Tibial artery (tissue), 4 donors: ENCODE measurements around the gene HNRNPCL2.
"Not testable (repeated sequence)": the region's sequence is repeated elsewhere in the genome, so short reads cannot be mapped to it uniquely, and the experiment has no call there.

Experiments used
- DNase-seq, 2 donors: peaks; one replicate each; pipeline ENCODE4 v3.0.0-alpha.2; 2019
- H3K27ac ChIP-seq, 2 donors: fragments of 200-600 bp; sonication (generic) in 1 of 2; 1 replicate in 1 of 2; 2 replicates in 1 of 2; pipeline ENCODE4 v1.5.1; 2018 to 2019; ENCODE audit warnings: mild to moderate bottlenecking in 1 of 2
- H3K27me3 ChIP-seq, 2 donors: fragments of 200-600 bp; sonication (generic) in 1 of 2; one replicate each; pipeline versions ENCODE4 v1.5.1 to v1.6.0; 2016 to 2019
- H3K36me3 ChIP-seq, 3 donors: fragments of 200-600 bp; sonication (generic) in 2 of 3; one replicate each; pipeline ENCODE4 v1.5.1; 2016 to 2019; ENCODE audit warnings: mild to moderate bottlenecking in 2 of 3
- H3K4me1 ChIP-seq, 4 donors: fragments of 200-600 bp; sonication (generic) in 2 of 4; 1 replicate in 3 of 4; 2 replicates in 1 of 4; pipeline ENCODE4 v1.5.1; 2016 to 2019
- H3K4me3 ChIP-seq, 2 donors: fragments of 200-600 bp; sonication (generic) in 1 of 2; 1 replicate in 1 of 2; 2 replicates in 1 of 2; pipeline ENCODE4 v1.5.1; 2018 to 2019; ENCODE audit warnings: mild to moderate bottlenecking in 2 of 2
- H3K9me3 ChIP-seq, 3 donors: fragments of 200-600 bp; sonication (generic) in 1 of 3; one replicate each; pipeline ENCODE4 v1.5.1; 2016 to 2019
- intact Hi-C: fragments of 100-400 bp; cut with DNase I; formaldehyde crosslinking; loops from one replicate; pipeline ENCODE4 v1.15.0; 2023; ENCODE audit warnings: low total_unique reads

The HNRNPCL2 gene

DNA sequence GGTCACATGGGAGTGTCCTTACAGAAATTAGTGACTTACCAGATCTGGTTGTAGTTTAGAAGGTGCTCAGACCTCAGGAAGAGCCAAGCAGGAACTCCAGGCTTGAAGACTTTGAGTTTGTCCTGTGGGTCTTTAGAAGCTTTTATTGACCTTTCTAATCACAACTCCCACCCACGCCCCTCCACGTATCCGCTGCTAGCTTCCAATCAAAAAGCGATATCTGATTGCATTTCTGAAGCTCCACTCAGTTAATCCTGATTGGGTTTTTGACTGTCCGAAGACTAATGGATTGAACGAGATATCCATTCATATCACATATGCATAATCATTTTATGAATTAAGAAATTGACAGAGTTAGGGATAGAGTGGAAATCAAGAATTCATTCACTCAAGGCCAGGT lies at the start of gene HNRNPCL2:
Gene HNRNPCL2, minus strand, starts transcription at position 101 of the 400 bp plus-strand sequence. CDS start 454 bp downstream, outside the sequence.
- H3K9me3 ChIP-seq, H3K4me1 ChIP-seq, H3K36me3 ChIP-seq, H3K27ac ChIP-seq, H3K27me3 ChIP-seq, DNase-seq, H3K4me3 ChIP-seq, intact Hi-C loops: not testable (repeated sequence)

DNA sequence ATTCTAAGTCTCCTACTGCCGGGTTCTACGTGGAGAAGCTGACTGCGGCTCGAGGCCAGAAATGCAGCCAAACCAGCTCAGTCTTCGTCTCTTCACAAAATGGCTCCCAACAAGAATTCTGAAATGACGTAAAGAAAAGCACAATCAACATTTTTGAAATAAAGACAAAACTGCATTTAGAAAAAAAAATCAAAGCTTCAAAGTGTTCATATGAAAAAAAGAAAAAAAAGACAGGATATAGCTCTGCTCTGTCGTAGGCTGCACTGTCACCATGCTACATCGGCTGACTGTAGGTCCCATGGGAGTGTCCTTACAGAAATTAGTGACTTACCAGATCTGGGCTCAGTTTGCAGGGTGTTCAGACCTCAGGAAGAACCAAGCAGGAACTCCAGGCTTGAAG lies 48.9 kb upstream of the HNRNPCL2 start, which contains the start of gene HNRNPCL4:
Gene HNRNPCL4, minus strand, starts transcription at position 101 of the 400 bp plus-strand sequence. CDS start 164 bp downstream, outside the sequence.
- intact Hi-C loops, H3K36me3 ChIP-seq, DNase-seq: not testable (repeated sequence)

DNA sequence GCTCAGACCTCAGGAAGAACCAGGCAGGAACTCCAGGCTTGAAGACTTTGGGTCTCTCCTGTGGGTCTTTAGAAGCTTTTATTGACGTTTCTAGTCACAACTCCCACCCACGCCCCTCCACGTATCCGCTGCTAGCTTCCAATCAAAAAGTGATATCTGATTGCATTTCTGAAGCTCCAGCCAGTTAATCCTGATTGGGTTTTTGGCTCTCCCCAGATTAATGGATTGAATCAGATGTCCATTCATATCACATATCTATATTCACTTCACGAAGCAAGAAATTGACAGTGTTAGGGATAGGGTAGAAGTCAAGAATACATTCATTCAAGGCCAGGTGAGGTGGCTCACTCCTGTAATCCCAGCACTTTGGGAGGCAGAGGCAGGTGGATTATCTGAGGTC lies 39.3 kb upstream of the HNRNPCL2 start, which contains the start of gene PRAMEF26:
Gene PRAMEF26, minus strand, starts transcription at position 101 of the 400 bp plus-strand sequence. CDS start 2,914 bp downstream, outside the sequence.
- intact Hi-C loops, result not testable (repeated sequence)

More for the DNA sequence above, 48.9 kb upstream of the HNRNPCL2 start, which contains the start of gene HNRNPCL4:
- not testable (repeated sequence) for H3K4me1 ChIP-seq, H3K4me3 ChIP-seq, H3K9me3 ChIP-seq, H3K27me3 ChIP-seq, H3K27ac ChIP-seq

DNA sequence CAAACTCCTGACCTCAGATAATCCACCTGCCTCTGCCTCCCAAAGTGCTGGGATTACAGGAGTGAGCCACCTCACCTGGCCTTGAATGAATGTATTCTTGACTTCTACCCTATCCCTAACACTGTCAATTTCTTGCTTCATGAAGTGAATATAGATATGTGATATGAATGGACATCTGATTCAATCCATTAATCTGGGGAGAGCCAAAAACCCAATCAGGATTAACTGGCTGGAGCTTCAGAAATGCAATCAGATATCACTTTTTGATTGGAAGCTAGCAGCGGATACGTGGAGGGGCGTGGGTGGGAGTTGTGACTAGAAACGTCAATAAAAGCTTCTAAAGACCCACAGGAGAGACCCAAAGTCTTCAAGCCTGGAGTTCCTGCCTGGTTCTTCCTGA lies 46.2 kb downstream of the HNRNPCL2 start, which contains the start of gene PRAMEF25:
Gene PRAMEF25, plus strand, starts transcription at position 301 of the 400 bp plus-strand sequence. CDS start 2,920 bp downstream, outside the sequence.
- H3K27me3 ChIP-seq, intact Hi-C loops, H3K4me1 ChIP-seq, DNase-seq, H3K27ac ChIP-seq, H3K4me3 ChIP-seq, H3K36me3 ChIP-seq, H3K9me3 ChIP-seq: not testable (repeated sequence)

More for the DNA sequence above, 39.3 kb upstream of the HNRNPCL2 start, which contains the start of gene PRAMEF26:
- H3K9me3 ChIP-seq, H3K36me3 ChIP-seq, H3K27ac ChIP-seq, H3K4me3 ChIP-seq, H3K4me1 ChIP-seq, H3K27me3 ChIP-seq, DNase-seq: not testable (repeated sequence)
